ENCODE measurements around the gene CORO2A. TPM values are rescaled to one million over a fixed set of nuclear protein-coding genes. Genes with fewer than 3 reads are reported as not detected.

Gene CORO2A, protein sequence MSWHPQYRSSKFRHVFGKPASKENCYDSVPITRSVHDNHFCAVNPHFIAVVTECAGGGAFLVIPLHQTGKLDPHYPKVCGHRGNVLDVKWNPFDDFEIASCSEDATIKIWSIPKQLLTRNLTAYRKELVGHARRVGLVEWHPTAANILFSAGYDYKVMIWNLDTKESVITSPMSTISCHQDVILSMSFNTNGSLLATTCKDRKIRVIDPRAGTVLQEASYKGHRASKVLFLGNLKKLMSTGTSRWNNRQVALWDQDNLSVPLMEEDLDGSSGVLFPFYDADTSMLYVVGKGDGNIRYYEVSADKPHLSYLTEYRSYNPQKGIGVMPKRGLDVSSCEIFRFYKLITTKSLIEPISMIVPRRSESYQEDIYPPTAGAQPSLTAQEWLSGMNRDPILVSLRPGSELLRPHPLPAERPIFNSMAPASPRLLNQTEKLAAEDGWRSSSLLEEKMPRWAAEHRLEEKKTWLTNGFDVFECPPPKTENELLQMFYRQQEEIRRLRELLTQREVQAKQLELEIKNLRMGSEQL
- 1.5 and 2.1 TPM in 2 replicates for total RNA-seq

DNA sequence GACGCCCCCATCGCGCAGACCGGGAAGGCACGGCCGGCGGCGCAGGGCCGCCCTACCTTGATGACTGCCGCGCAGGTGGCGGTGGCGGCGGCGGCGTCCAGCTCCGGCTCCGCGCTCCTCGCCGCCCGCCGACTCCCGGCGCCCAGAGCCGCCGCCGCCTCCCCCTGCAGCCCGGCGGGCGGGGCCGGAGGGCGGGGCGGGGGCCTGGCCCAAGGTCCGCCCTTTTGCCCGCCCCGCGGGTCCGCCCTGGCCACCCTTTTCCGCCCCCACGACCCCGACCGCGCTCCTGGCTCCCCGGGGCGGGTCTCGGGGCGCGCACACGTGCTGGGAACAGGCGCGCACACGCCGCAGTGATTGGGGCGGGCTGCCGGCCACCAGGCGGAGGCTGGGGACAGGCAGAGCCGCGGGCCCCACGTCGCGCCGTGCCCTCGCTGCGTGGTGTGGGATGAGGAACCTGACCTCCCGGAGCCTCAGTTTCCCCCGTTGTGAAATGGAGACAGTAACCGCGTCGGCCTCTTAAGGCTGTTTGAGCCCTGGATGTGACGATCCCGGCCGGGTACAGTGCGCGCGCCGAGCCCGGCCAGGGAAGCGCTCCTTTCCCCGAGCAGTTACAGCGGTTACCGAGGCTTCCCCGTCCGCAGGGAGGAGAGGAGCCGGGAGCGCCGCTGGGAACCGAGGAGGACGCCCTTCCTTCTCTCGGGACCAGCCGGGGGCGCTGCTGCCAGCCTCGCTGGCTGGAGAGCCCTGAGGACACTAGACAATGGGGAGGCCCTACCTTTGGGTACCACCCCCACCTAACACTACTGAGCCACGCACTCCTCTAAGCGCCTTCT, at the start of gene CORO2A:
TSS of gene CORO2A (minus strand) at position 135 of the 833 bp plus-strand sequence. CDS start 34,977 bp downstream, outside the sequence.

DNA sequence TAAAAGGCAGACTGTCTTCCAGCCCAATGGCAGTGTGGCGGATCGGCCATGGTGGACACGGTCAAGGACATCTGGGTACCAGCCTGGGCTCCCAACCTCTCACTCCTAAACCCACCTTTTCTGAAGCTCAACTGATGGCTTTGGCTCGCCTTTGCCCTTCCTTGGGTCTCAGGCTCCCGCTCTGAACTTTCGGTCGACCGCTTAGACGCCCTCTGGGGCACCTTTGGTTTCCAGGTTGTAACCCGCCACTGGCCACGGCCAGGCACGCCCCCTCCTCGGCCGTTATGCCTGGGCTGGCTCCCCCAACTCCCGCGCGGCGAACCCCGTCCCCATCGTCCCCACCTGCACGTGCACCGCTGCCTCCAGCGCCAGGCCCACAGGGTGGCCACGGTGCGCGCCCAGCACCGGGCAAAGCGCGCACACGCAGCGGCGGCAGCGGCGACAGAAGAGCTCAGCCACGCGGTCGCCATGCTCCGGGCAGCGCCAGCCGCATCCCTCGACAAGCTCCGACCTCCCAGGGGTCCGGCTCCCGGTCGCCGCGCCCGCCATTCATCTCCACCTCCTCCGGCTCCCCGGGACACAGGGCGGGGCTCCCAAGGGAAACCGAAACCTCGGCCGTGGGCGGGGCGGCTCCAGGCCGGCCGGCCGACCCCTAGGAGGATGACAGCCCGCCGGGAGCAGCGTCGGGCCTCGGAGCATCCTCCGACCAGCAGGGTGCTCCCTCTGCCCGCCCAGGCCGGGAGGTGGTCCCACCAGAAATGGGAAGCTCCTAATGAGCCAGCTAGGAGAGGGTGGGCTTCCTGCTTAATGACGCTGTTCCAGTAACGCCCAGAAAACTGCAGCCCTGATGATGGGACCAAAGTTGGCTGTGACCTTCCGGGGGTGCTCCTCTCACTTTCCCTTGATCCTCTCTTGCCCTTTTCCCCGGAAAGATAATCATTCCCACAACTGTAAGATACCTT, 73.5 kb downstream of the CORO2A start, which contains the start of gene TRIM14:
TSS of gene TRIM14 (minus strand) at position 583 of the 962 bp plus-strand sequence. CDS start at position 549, 34 bp downstream.

Other genes with a start within 250 kb of the CORO2A start
- 21.9 and 22.4 TPM in 2 replicates for gene ANP32B, start 209.3 kb downstream of the CORO2A start, total RNA-seq
- 155 and 164 TPM in 2 replicates for gene NANS, start 135.9 kb downstream of the CORO2A start, total RNA-seq
- gene TRIM14, start 73.4 kb downstream of the CORO2A start, total RNA-seq = 8.9 and 11.9 TPM in 2 replicates
- 16.3 and 20.2 TPM in 2 replicates for gene TBC1D2, start 63.0 kb upstream of the CORO2A start, total RNA-seq